GM21381 (cell line): ENCODE measurements around the gene ZSCAN12.

Source experiments
- ATAC-seq: cut with Tn5 transposase; IDR thresholded peaks from one replicate; pipeline ENCODE4 v1.9.1; 2021; ENCODE audit warnings: mild to moderate bottlenecking, moderate library complexity; ENCODE audit not compliant: unreplicated experiment

The ZSCAN12 gene

GRCh38 chr6:28333047-28333446, 66.5 kb downstream of the ZSCAN12 start:
- no peak for ATAC-seq

GRCh38 chr6:28330041-28330440, 69.5 kb downstream of the ZSCAN12 start:
- no peak for ATAC-seq
